HK-2 (cell line): ENCODE measurements around the gene TUBB1.

Experiments
- DNase-seq: peaks from one replicate; pipeline ENCODE4 v3.0.0-alpha.2; 2018; ENCODE audit not compliant: unreplicated experiment

TUBB1 gene

GRCh38 chr20:59042151-59042795 is 23.0 kb downstream of the TUBB1 start, which contains the start of gene PRELID3B:
Gene PRELID3B, minus strand, starts transcription at chr20:59042786. Its CDS starts 56 bp downstream, at chr20:59042730.
- DNase-seq: no peak

- DNase-seq: peak; percentile 97
These were observed 23.8 kb downstream of the TUBB1 start for GRCh38 chr20:59042796-59043631.

- DNase-seq: no peak
These were observed 24.5 kb downstream of the TUBB1 start for GRCh38 chr20:59043698-59044097.

GRCh38 chr20:59044295-59044694 is 25.1 kb downstream of the TUBB1 start:
- no peak for DNase-seq

GRCh38 chr20:59044796-59045195 is 25.6 kb downstream of the TUBB1 start:
- no peak for DNase-seq

GRCh38 chr20:59046862-59047261 is 27.6 kb downstream of the TUBB1 start:
- no peak for DNase-seq

- no peak for DNase-seq
These were observed 28.9 kb downstream of the TUBB1 start for GRCh38 chr20:59047938-59048680.

- no peak for DNase-seq
These were observed 29.4 kb downstream of the TUBB1 start for GRCh38 chr20:59048681-59049030.

- no peak for DNase-seq
These were observed 31.2 kb downstream of the TUBB1 start for GRCh38 chr20:59050437-59050836.

GRCh38 chr20:59051666-59052185 is 32.5 kb downstream of the TUBB1 start:
- no peak for DNase-seq

- no peak for DNase-seq
These were observed 36.1 kb downstream of the TUBB1 start for GRCh38 chr20:59055302-59055701.

- no peak for DNase-seq
These were observed 42.9 kb downstream of the TUBB1 start for GRCh38 chr20:59062081-59062480.

- DNase-seq: no peak
These were observed 44.4 kb downstream of the TUBB1 start for GRCh38 chr20:59063358-59064213.

GRCh38 chr20:59064214-59064722 is 45.0 kb downstream of the TUBB1 start:
- DNase-seq: no peak

GRCh38 chr20:59068534-59068933 is 49.3 kb downstream of the TUBB1 start:
- DNase-seq: no peak

GRCh38 chr20:59069026-59069425 is 49.8 kb downstream of the TUBB1 start:
- no peak for DNase-seq

- no peak for DNase-seq
These were observed 52.0 kb downstream of the TUBB1 start for GRCh38 chr20:59071216-59071615.

GRCh38 chr20:59073582-59073981 is 54.4 kb downstream of the TUBB1 start:
- no peak for DNase-seq

- no peak for DNase-seq
These were observed 55.2 kb downstream of the TUBB1 start for GRCh38 chr20:59074456-59074855.

GRCh38 chr20:59075934-59076508 is 56.8 kb downstream of the TUBB1 start:
- DNase-seq: no peak
